GM12892 (cell line): ENCODE results near the gene TOX3.

ENCODE experiments used
- POLR2A ChIP-seq: IDR thresholded peaks from 2 replicates; pipeline ENCODE4 v1.6.1; 2011; ENCODE audit warnings: low read depth, low read length, control low read depth
- POLR2AphosphoS5 ChIP-seq: IDR thresholded peaks from 2 replicates; pipeline ENCODE4 v1.6.1; 2011; ENCODE audit warnings: low read depth, low read length, control low read depth

DNA sequence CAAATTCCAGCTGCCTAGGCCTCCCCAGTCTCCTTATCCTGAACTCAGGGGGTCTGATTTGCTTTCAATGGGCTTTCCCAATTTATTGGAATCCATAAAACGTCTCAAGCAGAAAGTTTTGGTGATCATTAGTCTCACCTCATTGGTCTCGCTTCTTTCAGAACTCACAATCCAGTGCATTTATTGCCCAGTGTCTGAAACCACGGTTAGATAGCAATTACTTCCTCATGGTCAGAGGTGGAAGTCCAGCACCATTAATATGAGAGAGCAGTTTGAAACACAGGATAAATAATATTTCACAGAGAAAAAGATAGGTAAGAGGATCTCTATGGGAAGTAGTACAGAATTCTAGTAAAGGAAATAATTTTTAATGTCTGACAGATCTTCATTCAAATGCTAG lies 128.7 kb downstream of the TOX3 start:
- TF ChIP-seq POLR2A (no peak), POLR2AphosphoS5 (no peak)
